ENCODE measurements around the gene DENND2A.

- TF ChIP-seq YY1 (IDR thresholded peaks at IDR 0.05; ENCODE audit: insufficient read depth, insufficient read length) (no peak), SUZ12 (IDR thresholded peaks at IDR 0.05; ENCODE audit: extremely low read depth, insufficient read depth, insufficient read length) (no peak), ZNF274 (IDR thresholded peaks at IDR 0.05; ENCODE audit: low read depth, low read length) (no peak)
Measured at GRCh38 chr7:140484951-140485499, 155.6 kb downstream of the DENND2A start.
